PFSK-1 (cell line): Measurements from ENCODE around the gene EVL.

Source experiments
- FOXP2 ChIP-seq: optimal IDR thresholded peaks from 2 replicates; pipeline ENCODE3; 2011; ENCODE audit warnings: borderline replicate concordance, control low read depth, inconsistent platforms; ENCODE audit not compliant: insufficient read depth; ENCODE audit errors: extremely low read length, extremely low read depth
- POLR2AphosphoS5 ChIP-seq: IDR thresholded peaks from 2 replicates; pipeline ENCODE4 v1.6.1; 2012; ENCODE audit warnings: low read depth, mild to moderate bottlenecking, control low read depth, low read length, moderate library complexity
- SIN3A ChIP-seq: IDR thresholded peaks from 2 replicates; pipeline ENCODE4 v1.6.1; 2012; ENCODE audit warnings: mild to moderate bottlenecking, low read length, moderate library complexity, borderline replicate concordance; ENCODE audit not compliant: insufficient read depth
- TAF1 ChIP-seq: IDR thresholded peaks from 2 replicates; pipeline ENCODE4 v1.6.1; 2012; ENCODE audit warnings: low read length, control low read depth, borderline replicate concordance; ENCODE audit not compliant: insufficient read depth
- TF ChIP-seq, protein P1 (sequence below), 2 experiments: IDR thresholded peaks; 2 replicates each; pipeline versions ENCODE4 v1.6.1 to v1.8.0; 2011 to 2012; ENCODE audit warnings: low read depth in 2 of 2, low read length in 2 of 2, control low read depth in 1 of 2, inconsistent platforms in 1 of 2, mild to moderate bottlenecking in 1 of 2, moderate library complexity in 1 of 2; ENCODE audit not compliant: insufficient read depth in 1 of 2

EVL gene

DNA sequence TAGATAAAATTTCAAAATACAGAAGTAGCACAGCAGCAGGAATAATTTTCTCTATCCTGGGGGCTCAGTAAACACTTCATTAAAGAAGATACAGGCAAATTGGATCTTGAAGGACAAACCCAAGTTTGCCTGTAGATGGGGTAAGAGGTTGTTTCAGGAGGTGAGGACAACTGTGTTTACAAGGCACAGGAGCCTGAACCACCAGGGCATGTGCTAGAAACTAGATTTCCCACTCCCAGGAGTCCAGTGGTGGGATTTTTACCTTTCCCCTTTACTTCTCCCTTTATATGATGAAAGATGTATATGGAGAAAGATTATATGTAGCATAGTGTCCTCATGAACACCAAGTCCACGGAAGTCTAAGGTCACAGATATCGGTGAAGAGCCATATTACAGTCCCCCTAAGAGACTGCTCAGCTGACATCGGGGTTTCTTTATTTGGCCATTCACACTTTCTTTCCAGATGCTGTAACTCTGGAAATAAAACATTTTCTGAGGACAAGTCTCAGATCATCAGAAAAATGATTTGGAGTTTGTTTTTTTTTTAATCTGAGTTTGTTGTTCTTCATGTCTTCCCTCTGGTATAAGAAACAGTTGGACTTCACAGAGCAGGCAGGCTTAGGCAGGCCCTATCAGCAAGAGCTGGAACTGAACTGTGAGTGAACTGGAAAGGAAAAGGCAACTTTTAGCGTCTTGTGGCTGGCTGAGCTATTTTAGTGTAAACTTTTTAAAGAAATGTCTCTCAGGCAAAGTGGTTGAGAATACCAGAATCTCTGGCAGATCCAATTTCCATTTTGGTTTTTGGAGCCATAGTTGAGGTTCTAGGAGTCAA is 8.0 kb upstream of the EVL start:
- TF ChIP-seq, protein P1, sequence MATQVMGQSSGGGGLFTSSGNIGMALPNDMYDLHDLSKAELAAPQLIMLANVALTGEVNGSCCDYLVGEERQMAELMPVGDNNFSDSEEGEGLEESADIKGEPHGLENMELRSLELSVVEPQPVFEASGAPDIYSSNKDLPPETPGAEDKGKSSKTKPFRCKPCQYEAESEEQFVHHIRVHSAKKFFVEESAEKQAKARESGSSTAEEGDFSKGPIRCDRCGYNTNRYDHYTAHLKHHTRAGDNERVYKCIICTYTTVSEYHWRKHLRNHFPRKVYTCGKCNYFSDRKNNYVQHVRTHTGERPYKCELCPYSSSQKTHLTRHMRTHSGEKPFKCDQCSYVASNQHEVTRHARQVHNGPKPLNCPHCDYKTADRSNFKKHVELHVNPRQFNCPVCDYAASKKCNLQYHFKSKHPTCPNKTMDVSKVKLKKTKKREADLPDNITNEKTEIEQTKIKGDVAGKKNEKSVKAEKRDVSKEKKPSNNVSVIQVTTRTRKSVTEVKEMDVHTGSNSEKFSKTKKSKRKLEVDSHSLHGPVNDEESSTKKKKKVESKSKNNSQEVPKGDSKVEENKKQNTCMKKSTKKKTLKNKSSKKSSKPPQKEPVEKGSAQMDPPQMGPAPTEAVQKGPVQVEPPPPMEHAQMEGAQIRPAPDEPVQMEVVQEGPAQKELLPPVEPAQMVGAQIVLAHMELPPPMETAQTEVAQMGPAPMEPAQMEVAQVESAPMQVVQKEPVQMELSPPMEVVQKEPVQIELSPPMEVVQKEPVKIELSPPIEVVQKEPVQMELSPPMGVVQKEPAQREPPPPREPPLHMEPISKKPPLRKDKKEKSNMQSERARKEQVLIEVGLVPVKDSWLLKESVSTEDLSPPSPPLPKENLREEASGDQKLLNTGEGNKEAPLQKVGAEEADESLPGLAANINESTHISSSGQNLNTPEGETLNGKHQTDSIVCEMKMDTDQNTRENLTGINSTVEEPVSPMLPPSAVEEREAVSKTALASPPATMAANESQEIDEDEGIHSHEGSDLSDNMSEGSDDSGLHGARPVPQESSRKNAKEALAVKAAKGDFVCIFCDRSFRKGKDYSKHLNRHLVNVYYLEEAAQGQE (IDR thresholded peaks at IDR 0.05; ENCODE audit: insufficient read depth in 1 of 2, low read depth in 2 of 2, low read length in 2 of 2), result no peak
- no peak for TF ChIP-seq TAF1
- TF ChIP-seq SIN3A, result no peak
- no peak for TF ChIP-seq POLR2AphosphoS5
- no peak for TF ChIP-seq FOXP2

DNA sequence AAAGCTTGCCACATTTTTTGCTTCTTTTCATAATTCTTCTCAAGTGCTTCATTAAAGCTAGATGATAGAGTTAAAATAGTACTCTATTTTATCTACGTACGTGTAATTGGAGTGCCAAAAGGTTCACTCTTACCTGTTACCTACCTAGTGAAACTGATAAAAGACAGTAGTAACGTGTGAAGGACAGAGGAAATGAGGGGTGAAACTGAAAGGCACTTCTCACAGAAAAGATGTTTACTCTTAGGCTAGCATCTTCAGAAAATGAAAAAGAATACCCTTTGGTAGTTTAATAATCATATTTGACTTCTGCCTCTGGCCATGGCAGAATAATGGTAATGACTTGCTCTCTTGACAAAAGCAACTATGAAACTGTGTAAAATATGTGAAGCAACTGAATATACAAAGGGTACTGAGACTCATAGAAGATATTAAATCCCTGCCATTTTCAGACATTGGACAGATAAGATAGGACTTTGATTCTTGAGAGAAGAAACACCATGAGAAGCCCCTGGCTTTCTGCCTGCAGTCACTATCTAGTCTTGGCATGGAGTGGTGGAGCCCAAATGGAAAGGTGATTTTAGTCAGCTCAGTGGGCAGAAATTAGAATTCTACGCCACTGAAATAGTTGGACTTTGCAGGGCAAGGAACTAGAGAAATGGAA is 6.3 kb upstream of the EVL start:
- TF ChIP-seq SIN3A (no peak), FOXP2 (no peak), TAF1 (no peak), POLR2AphosphoS5 (no peak)
- TF ChIP-seq, protein P1 (IDR thresholded peaks at IDR 0.05; ENCODE audit: insufficient read depth in 1 of 2, low read depth in 2 of 2, low read length in 2 of 2), result no peak

DNA sequence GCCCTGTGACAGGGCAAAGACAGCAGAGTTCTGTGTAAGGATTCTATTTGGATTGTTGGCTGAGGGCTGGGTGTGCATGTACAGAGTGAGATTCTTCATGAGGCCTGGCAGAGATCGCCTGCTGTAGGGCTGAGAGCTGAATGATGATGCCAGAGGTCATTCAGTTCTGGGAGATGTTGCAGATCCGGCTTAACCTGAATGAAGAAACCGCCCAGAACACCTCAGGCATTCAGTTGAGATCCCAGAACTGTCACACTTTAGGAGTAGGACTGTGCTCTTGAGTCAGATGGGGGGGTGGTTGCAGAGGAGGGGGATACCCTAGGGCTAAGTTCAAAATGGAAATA is 5.8 kb upstream of the EVL start:
- TF ChIP-seq POLR2AphosphoS5, result no peak
- TF ChIP-seq TAF1, result no peak
- TF ChIP-seq, protein P1 (IDR thresholded peaks at IDR 0.05; ENCODE audit: insufficient read depth in 1 of 2, low read depth in 2 of 2, low read length in 2 of 2), result no peak
- TF ChIP-seq FOXP2, result no peak
- no peak for TF ChIP-seq SIN3A

DNA sequence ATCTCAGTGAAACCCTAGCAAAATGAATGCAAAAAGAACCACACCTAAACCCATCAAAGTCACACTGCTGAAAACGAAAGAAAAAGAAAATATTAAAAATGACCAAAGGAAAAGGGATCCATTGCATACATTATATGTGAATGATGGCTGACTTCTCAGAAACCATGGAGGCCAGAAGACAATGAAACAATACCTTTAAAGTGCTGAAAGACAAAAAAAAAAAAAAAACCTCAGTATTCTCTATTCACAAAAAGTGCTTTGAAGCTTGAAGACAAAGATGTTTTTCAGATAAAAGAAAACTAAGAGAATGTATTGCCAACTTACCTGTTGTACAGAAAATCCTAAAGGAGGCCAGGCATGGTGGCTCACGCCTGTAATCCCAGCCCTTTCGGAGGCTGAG is 4.5 kb upstream of the EVL start:
- TF ChIP-seq TAF1 (no peak), FOXP2 (no peak), POLR2AphosphoS5 (no peak), SIN3A (no peak)
- TF ChIP-seq, protein P1 (IDR thresholded peaks at IDR 0.05; ENCODE audit: insufficient read depth in 1 of 2, low read depth in 2 of 2, low read length in 2 of 2), result no peak
